ENCODE measurements around the gene WDR49.

DNA sequence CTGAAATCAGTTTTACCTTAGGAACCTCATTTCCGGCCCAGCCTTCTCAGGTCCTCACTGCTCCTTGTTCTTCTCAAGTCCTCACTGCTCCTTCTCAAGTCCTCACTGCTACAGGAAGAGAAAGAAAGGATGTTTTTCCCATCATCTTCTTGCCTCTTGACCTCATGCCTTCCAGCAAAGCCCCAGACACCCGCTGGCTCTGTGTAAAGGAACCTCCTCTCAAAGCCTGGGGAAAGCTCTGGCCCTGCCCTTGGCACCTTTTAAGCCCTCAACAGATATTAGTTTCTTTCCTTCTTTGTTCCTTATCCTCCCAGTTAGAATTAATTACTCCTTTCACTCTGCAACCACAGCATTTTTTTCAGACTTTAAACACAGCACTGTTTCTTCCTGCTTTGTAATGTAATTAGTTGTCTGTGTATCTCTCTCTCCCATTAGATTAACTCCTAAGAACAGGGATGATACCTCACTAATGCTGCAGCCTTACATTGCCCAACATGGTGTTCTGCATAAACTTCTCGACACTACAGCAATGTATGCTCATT is 4.0 kb upstream of the WDR49 start:
- TF ChIP-seq RFX5 (IDR thresholded peaks at IDR 0.05; ENCODE audit: low read depth, low read length) (no peak), POLR2A (IDR thresholded peaks at IDR 0.05; ENCODE audit: low read depth, low read length) (no peak), CTCF (IDR thresholded peaks at IDR 0.05 in 2 of 3, conservative IDR thresholded peaks at IDR 0.05 in 1 of 3; ENCODE audit: control insufficient read depth in 2 of 3, extremely low read depth in 1 of 3, insufficient read depth in 1 of 3, low read depth in 3 of 3, low read length in 3 of 3) (no peak), MXI1 (IDR thresholded peaks at IDR 0.05; ENCODE audit: low read depth, low read length) (no peak), CREB1 (IDR thresholded peaks at IDR 0.05; ENCODE audit: low read depth) (no peak), HDAC6 (IDR thresholded peaks at IDR 0.05; ENCODE audit: unreplicated experiment) (no peak), SUZ12 (IDR thresholded peaks at IDR 0.05; ENCODE audit: unreplicated experiment) (no peak), GABPA (IDR thresholded peaks at IDR 0.05; ENCODE audit: low read depth) (no peak), EP300 (IDR thresholded peaks at IDR 0.05; ENCODE audit: borderline replicate concordance in 1 of 2, control insufficient read depth in 1 of 2, low read depth in 2 of 2, low read length in 2 of 2) (no peak)
- TF ChIP-seq, protein P1, sequence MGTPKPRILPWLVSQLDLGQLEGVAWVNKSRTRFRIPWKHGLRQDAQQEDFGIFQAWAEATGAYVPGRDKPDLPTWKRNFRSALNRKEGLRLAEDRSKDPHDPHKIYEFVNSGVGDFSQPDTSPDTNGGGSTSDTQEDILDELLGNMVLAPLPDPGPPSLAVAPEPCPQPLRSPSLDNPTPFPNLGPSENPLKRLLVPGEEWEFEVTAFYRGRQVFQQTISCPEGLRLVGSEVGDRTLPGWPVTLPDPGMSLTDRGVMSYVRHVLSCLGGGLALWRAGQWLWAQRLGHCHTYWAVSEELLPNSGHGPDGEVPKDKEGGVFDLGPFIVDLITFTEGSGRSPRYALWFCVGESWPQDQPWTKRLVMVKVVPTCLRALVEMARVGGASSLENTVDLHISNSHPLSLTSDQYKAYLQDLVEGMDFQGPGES (IDR thresholded peaks at IDR 0.05): no peak
